Calu3 (cell line): ENCODE data around the gene CNOT10. TPM values are rescaled to one million over a fixed set of nuclear protein-coding genes. Genes with fewer than 3 reads are reported as not detected.
A peak's percentile ranks its signal among the peaks of the same experiment; 100 is the strongest.

Experiments used
- BruUV-seq: library from RNA; stranded (reverse); fragments of 400-500 nt; replicated peaks from 2 replicates; lab custom pipeline; 2021; lab: Mats Ljungman, UMichigan
- CTCF ChIA-PET: fragments of 300-600 bp; sonication (Branson Sonifier 250); formaldehyde crosslinking; loops from one replicate; lab custom pipeline; 2022; ENCODE audit warnings: antibody characterized with exemption; lab: Charles Lee
- DNase-seq: peaks from one replicate; pipeline ENCODE4 v3.0.0; 2022
- H3K27ac Mint-ChIP-seq: one replicate; pipeline ENCODE4 v1.8.0; 2022; ENCODE audit warnings: mixed read lengths; ENCODE audit not compliant: unreplicated experiment
- H3K27me3 Mint-ChIP-seq: one replicate; pipeline ENCODE4 v1.8.0; 2022; ENCODE audit warnings: mixed read lengths; ENCODE audit not compliant: unreplicated experiment
- H3K36me3 Mint-ChIP-seq: one replicate; pipeline ENCODE4 v1.8.0; 2022; ENCODE audit warnings: mild to moderate bottlenecking, moderate library complexity, mixed read lengths; ENCODE audit not compliant: insufficient read depth, unreplicated experiment
- H3K4me1 Mint-ChIP-seq: one replicate; pipeline ENCODE4 v1.8.0; 2022; ENCODE audit warnings: mild to moderate bottlenecking, low read depth, mixed read lengths; ENCODE audit not compliant: unreplicated experiment
- H3K4me3 Mint-ChIP-seq: one replicate; pipeline ENCODE4 v1.8.0; 2022; ENCODE audit warnings: mild to moderate bottlenecking, low read depth, moderate library complexity, mixed read lengths; ENCODE audit not compliant: unreplicated experiment
- H3K9me3 Mint-ChIP-seq: one replicate; pipeline ENCODE4 v1.8.0; 2022; ENCODE audit warnings: low read depth, mixed read lengths; ENCODE audit not compliant: unreplicated experiment
- intact Hi-C: fragments of 100-400 bp; cut with micrococcal nuclease; formaldehyde crosslinking; loops from one replicate; pipeline ENCODE4 v1.10.0; 2022; ENCODE audit not compliant: unreplicated experiment
- total RNA-seq: library from RNA; stranded (reverse); gene quantifications from 2 replicates; pipeline ENCODE4 v1.2.3, GENCODE V29; 2022
- TF ChIP-seq, protein P1 (sequence below): fragments of 200-600 bp; IDR thresholded peaks from one replicate; pipeline ENCODE4 v1.8.0; 2022; ENCODE audit warnings: antibody characterized with exemption; ENCODE audit not compliant: unreplicated experiment

The CNOT10 gene
- total RNA-seq, 1 experiment from 2014 or later: 41.4 TPM

GRCh38 chr3:32816439-32817256, 131.7 kb downstream of the CNOT10 start:
- Mint-ChIP-seq H3K4me1 (no peaks in the 10 kb centered on the region), H3K27me3 (peaks cover 77% of the 10 kb centered on the region), H3K36me3 (no peaks in the 10 kb centered on the region), H3K9me3 (no peaks in the 10 kb centered on the region), H3K4me3 (peak overlapping the region; percentile 77), H3K27ac (no peak overlapping the region)
- TF ChIP-seq, protein P1, sequence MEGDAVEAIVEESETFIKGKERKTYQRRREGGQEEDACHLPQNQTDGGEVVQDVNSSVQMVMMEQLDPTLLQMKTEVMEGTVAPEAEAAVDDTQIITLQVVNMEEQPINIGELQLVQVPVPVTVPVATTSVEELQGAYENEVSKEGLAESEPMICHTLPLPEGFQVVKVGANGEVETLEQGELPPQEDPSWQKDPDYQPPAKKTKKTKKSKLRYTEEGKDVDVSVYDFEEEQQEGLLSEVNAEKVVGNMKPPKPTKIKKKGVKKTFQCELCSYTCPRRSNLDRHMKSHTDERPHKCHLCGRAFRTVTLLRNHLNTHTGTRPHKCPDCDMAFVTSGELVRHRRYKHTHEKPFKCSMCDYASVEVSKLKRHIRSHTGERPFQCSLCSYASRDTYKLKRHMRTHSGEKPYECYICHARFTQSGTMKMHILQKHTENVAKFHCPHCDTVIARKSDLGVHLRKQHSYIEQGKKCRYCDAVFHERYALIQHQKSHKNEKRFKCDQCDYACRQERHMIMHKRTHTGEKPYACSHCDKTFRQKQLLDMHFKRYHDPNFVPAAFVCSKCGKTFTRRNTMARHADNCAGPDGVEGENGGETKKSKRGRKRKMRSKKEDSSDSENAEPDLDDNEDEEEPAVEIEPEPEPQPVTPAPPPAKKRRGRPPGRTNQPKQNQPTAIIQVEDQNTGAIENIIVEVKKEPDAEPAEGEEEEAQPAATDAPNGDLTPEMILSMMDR: no peak
- no TSS peak for BruUV-seq
- intact Hi-C loops: no loop called here
- CTCF ChIA-PET: interaction anchor here (0.7 kb wide), 1 partner anchor 119 kb away, joined by 3 read pairs; no protein-coding TSS in a partner anchor
- no peak for DNase-seq

DNA sequence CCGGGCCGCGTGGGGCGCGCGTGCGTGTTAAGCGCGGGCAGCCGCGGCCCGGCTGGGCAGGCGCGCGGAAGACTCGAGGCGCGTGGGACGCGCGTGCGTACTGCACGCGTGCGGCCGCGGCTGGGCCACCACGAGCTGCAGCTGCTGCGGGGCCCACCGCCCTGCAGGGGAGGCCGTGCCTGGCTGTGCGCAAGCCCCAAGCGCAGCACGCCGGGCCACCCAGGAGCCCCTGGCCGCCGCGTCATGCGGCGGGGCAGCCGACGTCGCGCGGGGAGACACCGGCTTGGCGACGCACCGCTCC, 132.2 kb downstream of the CNOT10 start:
- Mint-ChIP-seq H3K27me3 (peaks cover 83% of the 10 kb centered on the region), H3K4me3 (peak overlapping the region; percentile 77), H3K4me1 (no peaks in the 10 kb centered on the region), H3K36me3 (no peaks in the 10 kb centered on the region), H3K27ac (no peak overlapping the region), H3K9me3 (no peaks in the 10 kb centered on the region)
- no TSS peak for BruUV-seq
- TF ChIP-seq, protein P1: no peak
- CTCF ChIA-PET: interaction anchor here (0.7 kb wide), 1 partner anchor 118 kb away, joined by 3 read pairs; no protein-coding TSS in a partner anchor
- DNase-seq: no peak
- intact Hi-C loops: no loop called here

DNA sequence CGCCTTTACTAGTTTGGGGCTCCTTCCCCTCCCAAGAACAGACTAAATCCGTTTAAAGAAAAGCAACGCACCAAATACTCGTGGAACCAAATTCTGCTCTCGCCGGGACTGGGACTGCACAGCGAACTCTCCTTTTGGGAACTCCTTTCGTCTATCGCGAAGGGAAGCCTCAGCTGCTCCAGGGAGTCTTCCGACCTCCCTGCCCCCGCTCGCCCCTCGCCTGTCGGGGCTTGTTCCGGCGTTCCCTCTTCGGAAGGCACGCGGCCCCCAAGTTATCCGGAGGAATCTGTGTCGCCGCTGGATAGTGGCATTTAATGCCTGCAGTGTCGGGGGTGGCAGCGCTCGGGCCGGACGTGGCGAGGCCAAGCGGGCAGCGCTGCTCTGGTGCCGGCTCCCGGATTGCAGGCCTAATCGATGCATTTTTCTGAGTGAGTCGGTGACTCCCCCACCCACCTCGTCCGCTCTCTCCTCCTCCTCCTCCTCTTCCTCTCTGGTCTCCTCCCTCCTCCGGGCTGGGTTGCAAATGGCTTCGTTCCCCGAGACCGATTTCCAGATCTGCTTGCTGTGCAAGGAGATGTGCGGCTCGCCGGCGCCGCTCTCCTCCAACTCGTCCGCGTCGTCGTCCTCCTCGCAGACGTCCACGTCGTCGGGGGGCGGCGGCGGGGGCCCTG, 132.7 kb downstream of the CNOT10 start, which contains the start of gene TRIM71:
TRIM71 (plus strand) TSS at position 440 of the 671 bp plus-strand sequence; CDS start at position 524, 84 bp downstream.
- TF ChIP-seq, protein P1: no peak
- BruUV-seq: no TSS peak
- peaks cover 87% of the 10 kb centered on the region for H3K27me3 Mint-ChIP-seq
- no peaks in the 10 kb centered on the region for H3K36me3 Mint-ChIP-seq
- no peaks in the 10 kb centered on the region for H3K4me1 Mint-ChIP-seq
- no peaks in the 10 kb centered on the region for H3K9me3 Mint-ChIP-seq
- peak within 1 kb of the TSS; percentile 77 for H3K4me3 Mint-ChIP-seq
- H3K27ac Mint-ChIP-seq: no peak within 1 kb of the TSS
- DNase-seq: no peak
- intact Hi-C loops: no loop called here
- CTCF ChIA-PET: no interaction called here

DNA sequence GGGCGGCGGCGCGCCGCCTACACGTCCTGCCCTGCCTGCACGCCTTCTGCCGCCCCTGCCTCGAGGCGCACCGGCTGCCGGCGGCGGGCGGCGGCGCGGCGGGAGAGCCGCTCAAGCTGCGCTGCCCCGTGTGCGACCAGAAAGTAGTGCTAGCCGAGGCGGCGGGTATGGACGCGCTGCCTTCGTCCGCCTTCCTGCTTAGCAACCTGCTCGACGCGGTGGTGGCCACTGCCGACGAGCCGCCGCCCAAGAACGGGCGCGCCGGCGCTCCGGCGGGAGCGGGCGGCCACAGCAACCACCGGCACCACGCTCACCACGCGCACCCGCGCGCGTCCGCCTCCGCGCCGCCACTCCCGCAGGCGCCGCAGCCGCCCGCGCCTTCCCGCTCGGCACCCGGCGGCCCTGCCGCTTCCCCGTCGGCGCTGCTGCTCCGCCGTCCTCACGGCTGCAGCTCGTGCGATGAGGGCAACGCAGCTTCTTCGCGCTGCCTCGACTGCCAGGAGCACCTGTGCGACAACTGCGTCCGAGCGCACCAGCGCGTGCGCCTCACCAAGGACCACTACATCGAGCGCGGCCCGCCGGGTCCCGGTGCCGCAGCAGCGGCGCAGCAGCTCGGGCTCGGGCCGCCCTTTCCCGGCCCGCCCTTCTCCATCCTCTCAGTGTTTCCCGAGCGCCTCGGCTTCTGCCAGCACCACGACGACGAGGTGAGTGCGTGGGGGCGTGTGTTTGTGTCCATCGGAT, 133.4 kb downstream of the CNOT10 start:
- intact Hi-C loops: no loop called here
- CTCF ChIA-PET: no interaction called here
- Mint-ChIP-seq H3K4me3 (peak overlapping the region; percentile 34), H3K4me1 (no peaks in the 10 kb centered on the region), H3K36me3 (no peaks in the 10 kb centered on the region), H3K9me3 (no peaks in the 10 kb centered on the region), H3K27me3 (peaks cover 93% of the 10 kb centered on the region), H3K27ac (no peak overlapping the region)
- BruUV-seq: no TSS peak
- TF ChIP-seq, protein P1: no peak
- no peak for DNase-seq
